ENCODE results near the gene RNF8.

DNA sequence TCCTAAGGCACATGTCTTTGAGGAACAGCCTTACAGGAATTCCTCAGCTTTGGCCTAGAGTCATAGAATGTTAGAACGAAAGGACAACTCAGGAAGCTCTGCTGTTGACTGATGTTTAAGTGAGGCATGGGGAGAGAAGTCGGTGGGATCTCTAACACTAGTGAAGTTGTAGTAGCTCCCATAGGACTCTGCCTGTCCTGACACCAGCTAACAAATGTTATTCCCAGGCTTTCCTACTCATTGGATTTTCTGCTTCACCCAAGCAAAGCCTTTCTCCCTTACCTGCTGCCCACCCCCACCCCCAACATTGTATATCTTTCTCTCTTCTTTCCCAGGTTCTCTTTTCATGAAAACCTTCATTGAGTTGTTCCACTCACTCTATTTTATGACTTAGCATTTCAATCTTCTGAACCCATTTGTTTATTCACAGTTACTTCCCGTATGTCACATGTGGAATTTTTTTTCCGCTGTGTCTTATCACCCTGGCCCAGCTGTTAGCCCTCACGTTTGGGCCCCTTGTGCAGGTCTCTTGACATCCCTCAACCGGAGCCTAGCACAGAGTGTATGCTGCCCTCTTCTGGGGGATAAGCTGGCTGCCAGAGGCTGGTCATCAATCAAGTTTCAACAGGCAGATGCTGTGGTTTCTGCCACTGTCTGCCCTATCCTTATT lies 39.2 kb upstream of the RNF8 start:
- TF ChIP-seq, protein P1, sequence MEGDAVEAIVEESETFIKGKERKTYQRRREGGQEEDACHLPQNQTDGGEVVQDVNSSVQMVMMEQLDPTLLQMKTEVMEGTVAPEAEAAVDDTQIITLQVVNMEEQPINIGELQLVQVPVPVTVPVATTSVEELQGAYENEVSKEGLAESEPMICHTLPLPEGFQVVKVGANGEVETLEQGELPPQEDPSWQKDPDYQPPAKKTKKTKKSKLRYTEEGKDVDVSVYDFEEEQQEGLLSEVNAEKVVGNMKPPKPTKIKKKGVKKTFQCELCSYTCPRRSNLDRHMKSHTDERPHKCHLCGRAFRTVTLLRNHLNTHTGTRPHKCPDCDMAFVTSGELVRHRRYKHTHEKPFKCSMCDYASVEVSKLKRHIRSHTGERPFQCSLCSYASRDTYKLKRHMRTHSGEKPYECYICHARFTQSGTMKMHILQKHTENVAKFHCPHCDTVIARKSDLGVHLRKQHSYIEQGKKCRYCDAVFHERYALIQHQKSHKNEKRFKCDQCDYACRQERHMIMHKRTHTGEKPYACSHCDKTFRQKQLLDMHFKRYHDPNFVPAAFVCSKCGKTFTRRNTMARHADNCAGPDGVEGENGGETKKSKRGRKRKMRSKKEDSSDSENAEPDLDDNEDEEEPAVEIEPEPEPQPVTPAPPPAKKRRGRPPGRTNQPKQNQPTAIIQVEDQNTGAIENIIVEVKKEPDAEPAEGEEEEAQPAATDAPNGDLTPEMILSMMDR (IDR thresholded peaks at IDR 0.05), result peak in 4 of 6 experiments; percentile 35 to 55 (median 46)
- TF ChIP-seq POLR2A (IDR thresholded peaks at IDR 0.05), result no peak
